NB4 (cell line): ENCODE measurements around the gene USH1C.

Source experiments
- MYC ChIP-seq: IDR thresholded peaks from 2 replicates; pipeline ENCODE4 v1.6.1; 2011; ENCODE audit warnings: low read depth, low read length
- POLR2A ChIP-seq: IDR thresholded peaks from 2 replicates; pipeline ENCODE4 v1.6.1; 2011; ENCODE audit warnings: mild to moderate bottlenecking; ENCODE audit not compliant: insufficient read length; ENCODE audit errors: extremely low read depth
- TF ChIP-seq, protein P1 (sequence below): IDR thresholded peaks from one replicate; pipeline ENCODE4 v1.5.1; 2012; ENCODE audit warnings: low read depth, low read length
- TF ChIP-seq, protein P2 (sequence below): IDR thresholded peaks from 2 replicates; pipeline ENCODE4 v1.6.1; 2011; ENCODE audit warnings: low read depth, low read length

DNA sequence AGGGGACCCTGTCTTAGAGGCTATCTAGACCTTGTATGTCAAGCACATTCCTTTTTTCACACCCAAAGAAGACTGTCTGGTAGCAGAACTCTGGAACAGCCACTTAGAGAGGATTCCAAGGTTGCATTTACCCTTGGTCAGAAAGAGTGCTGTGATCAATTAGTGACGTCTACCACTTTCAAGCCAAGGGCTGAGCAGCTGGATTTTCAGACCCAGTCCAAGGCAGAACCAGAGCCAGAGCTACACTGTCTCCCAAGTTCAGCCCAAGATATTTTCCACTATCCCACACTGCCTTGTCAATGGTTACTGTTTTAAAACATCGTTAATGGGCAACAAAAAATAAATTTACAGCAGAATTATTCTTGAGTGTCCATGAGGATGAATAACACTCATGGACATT is 91.5 kb downstream of the USH1C start:
- TF ChIP-seq, protein P1, sequence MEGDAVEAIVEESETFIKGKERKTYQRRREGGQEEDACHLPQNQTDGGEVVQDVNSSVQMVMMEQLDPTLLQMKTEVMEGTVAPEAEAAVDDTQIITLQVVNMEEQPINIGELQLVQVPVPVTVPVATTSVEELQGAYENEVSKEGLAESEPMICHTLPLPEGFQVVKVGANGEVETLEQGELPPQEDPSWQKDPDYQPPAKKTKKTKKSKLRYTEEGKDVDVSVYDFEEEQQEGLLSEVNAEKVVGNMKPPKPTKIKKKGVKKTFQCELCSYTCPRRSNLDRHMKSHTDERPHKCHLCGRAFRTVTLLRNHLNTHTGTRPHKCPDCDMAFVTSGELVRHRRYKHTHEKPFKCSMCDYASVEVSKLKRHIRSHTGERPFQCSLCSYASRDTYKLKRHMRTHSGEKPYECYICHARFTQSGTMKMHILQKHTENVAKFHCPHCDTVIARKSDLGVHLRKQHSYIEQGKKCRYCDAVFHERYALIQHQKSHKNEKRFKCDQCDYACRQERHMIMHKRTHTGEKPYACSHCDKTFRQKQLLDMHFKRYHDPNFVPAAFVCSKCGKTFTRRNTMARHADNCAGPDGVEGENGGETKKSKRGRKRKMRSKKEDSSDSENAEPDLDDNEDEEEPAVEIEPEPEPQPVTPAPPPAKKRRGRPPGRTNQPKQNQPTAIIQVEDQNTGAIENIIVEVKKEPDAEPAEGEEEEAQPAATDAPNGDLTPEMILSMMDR = no peak
- no peak for TF ChIP-seq POLR2A
- TF ChIP-seq, protein P2, sequence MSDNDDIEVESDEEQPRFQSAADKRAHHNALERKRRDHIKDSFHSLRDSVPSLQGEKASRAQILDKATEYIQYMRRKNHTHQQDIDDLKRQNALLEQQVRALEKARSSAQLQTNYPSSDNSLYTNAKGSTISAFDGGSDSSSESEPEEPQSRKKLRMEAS = no peak
- no peak for TF ChIP-seq MYC
